Brain microvascular endothelial cell (primary cell): ENCODE measurements around the gene SMOC2.

ENCODE experiments used
- DNase-seq: peaks from one replicate; pipeline ENCODE4 v3.0.0-alpha.2; 2020
- H3K27ac ChIP-seq: fragments of 250-450 bp; sonication (Bioruptor Pico); 2 replicates; pipeline ENCODE4 v1.5.1; 2020; ENCODE audit warnings: mild to moderate bottlenecking, moderate library complexity
- H3K27me3 ChIP-seq: fragments of 250-450 bp; sonication (Bioruptor Pico); replicated peaks from 2 replicates; pipeline ENCODE4 v1.5.1; 2020; ENCODE audit warnings: mild to moderate bottlenecking
- H3K36me3 ChIP-seq: fragments of 250-450 bp; sonication (Bioruptor Pico); replicated peaks from 2 replicates; pipeline ENCODE4 v1.5.1; 2020; ENCODE audit warnings: mild to moderate bottlenecking
- H3K4me3 ChIP-seq: 2 replicates; pipeline ENCODE4 v1.5.1; 2011; ENCODE audit warnings: low read depth, mild to moderate bottlenecking, control low read depth, low read length, moderate library complexity
- CTCF ChIP-seq: IDR thresholded peaks from 2 replicates; pipeline ENCODE4 v1.5.1; 2011; ENCODE audit warnings: low read depth, mild to moderate bottlenecking, moderate library complexity, low read length, control low read depth, inconsistent platforms; ENCODE audit errors: missing control alignments
- in situ Hi-C: cut with HindIII; loops from 2 replicates; pipeline ENCODE4 v1.10.0; 2017; ENCODE audit warnings: low sequenced_read_pairs, low pct_ligation_motif_present

SMOC2 gene

GRCh38 chr6:168433898-168434297 is 7.1 kb upstream of the SMOC2 start:
- Histone ChIP-seq H3K4me3 (no peak overlapping the region), H3K36me3 (no peaks in the 10 kb centered on the region), H3K27ac (no peak overlapping the region), H3K27me3 (no peaks in the 10 kb centered on the region)
- in situ Hi-C loops, result no loop called here
- no peak for TF ChIP-seq CTCF
- no peak for DNase-seq

GRCh38 chr6:168434505-168434904 is 6.5 kb upstream of the SMOC2 start:
- no peak for DNase-seq
- Histone ChIP-seq H3K36me3 (no peaks in the 10 kb centered on the region), H3K27ac (no peak overlapping the region), H3K27me3 (peaks cover 3% of the 10 kb centered on the region), H3K4me3 (no peak overlapping the region)
- in situ Hi-C loops, result no loop called here
- no peak for TF ChIP-seq CTCF

- no peak for DNase-seq
- in situ Hi-C loops, result no loop called here
- H3K27me3 ChIP-seq, result peaks cover 27% of the 10 kb centered on the region
- H3K36me3 ChIP-seq, result no peaks in the 10 kb centered on the region
- no peak for TF ChIP-seq CTCF
- H3K27ac ChIP-seq, result no peak overlapping the region
- no peak overlapping the region for H3K4me3 ChIP-seq
Observed at GRCh38 chr6:168437751-168438150, 3.2 kb upstream of the SMOC2 start.

GRCh38 chr6:168438783-168439520 is 2.0 kb upstream of the SMOC2 start:
- peaks cover 30% of the 10 kb centered on the region for H3K27me3 ChIP-seq
- H3K36me3 ChIP-seq, result no peaks in the 10 kb centered on the region
- in situ Hi-C loops, result no loop called here
- no peak for DNase-seq
- H3K27ac ChIP-seq, result no peak overlapping the region
- no peak overlapping the region for H3K4me3 ChIP-seq
- TF ChIP-seq CTCF, result no peak

GRCh38 chr6:168439794-168440450 is 1.1 kb upstream of the SMOC2 start:
- no peak overlapping the region for H3K27ac ChIP-seq
- TF ChIP-seq CTCF, result no peak
- DNase-seq, result no peak
- H3K4me3 ChIP-seq, result no peak overlapping the region
- peaks cover 30% of the 10 kb centered on the region for H3K27me3 ChIP-seq
- in situ Hi-C loops, result no loop called here
- no peaks in the 10 kb centered on the region for H3K36me3 ChIP-seq
